Stimulated activated CD4-positive, alpha-beta T cell treated with anti-CD3 and anti-CD28 coated beads, Interleukin-1b, Interleukin-23, amount 100 ng/mL, for 24 hours (primary cell): ENCODE results near the gene KAZN.
"Not testable (repeated sequence)": the region's sequence is repeated elsewhere in the genome, so short reads cannot be mapped to it uniquely, and the experiment has no call there.

Experiments used
- DNase-seq, 4 experiments: peaks; one replicate each; pipeline ENCODE4 v3.0.0-alpha.2; 2020; ENCODE audit warnings: low read depth in 4 of 4, low spot score in 1 of 4

KAZN gene

DNA sequence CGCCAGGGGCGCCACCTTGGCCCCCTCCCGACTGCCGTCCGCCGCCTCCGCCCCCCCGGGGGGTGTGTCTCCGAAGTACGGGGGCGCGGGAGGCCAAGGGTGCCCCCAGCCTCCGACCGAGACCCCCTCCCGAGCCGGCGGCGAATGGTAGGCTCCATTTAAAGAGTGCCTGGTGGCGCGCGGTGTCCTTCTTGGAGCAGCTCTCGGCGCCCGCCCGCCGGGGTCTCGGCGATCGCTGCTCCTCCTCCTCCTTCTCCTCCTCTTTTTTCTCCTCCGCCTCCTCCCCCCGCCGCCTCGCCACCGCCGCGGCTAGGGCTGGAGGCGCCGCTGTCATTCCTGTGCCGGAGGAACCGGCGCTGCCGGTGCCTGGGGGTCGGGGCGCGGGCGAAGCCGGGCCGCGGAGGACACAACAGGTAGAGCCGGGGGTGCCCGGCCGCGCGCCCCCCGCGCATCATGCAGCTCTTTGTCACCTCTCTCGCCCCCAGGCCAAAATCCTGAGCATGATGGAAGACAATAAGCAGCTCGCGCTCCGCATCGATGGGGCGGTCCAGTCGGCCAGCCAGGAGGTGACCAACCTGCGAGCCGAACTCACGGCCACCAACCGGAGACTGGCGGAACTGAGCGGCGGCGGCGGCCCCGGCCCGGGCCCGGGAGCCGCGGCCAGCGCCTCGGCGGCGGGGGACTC is at the start of gene KAZN:
TSS of gene KAZN (plus strand) at position 188 of the 685 bp plus-strand sequence.
- no peak for DNase-seq

DNA sequence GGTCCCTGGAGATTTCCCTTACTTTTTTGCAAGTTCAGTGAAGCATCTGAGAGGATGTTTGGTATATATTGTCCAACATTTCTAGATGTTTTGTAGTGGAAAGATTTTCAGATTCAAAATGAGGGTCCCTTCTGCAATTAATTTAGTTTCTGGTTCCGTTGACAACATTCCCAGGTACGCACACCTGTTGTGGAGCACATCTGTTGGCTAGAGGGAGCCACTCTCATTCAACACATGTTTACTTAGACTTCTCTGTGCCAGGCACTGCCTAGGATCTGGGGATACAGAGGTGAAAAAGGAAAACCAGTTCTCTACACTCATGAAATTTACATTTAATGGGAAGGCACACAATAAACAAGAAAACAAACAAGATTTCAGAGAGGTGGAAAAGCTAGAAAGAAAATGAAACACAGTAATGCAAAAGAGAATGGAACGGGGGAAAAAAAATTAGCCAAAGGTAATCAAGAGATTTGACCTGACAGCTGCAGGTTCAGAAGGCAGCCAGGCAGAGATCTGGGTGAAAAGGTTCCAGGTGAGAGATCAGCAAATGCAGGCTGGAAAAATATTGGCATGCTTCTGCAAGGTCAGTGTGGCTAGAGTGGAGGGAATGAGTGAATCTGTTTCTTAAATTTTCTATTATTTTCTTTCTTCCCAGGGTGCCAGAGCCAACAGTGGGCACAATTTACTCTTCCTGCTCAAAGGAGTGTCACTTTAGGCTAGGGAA is 48.4 kb upstream of the KAZN start:
- no peak for DNase-seq

DNA sequence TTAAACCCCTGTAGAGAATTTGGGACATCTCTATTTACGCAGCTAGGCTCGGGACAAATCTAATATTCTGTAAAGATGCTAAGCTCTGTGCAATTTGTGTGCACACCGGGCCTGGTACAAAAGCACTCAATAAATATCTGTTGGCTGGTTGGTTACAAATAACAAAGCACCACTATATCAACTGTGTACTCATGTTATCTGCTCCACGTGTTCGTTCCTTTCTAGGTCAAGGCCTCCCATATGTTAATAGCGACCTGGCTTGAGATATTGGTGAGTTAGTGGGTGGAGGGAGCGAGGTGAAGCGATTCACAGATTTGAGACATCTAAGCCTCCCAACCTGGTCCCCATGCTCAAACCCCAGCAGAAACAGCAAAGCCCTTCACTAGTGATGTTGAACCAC is 47.1 kb upstream of the KAZN start:
- no peak for DNase-seq

DNA sequence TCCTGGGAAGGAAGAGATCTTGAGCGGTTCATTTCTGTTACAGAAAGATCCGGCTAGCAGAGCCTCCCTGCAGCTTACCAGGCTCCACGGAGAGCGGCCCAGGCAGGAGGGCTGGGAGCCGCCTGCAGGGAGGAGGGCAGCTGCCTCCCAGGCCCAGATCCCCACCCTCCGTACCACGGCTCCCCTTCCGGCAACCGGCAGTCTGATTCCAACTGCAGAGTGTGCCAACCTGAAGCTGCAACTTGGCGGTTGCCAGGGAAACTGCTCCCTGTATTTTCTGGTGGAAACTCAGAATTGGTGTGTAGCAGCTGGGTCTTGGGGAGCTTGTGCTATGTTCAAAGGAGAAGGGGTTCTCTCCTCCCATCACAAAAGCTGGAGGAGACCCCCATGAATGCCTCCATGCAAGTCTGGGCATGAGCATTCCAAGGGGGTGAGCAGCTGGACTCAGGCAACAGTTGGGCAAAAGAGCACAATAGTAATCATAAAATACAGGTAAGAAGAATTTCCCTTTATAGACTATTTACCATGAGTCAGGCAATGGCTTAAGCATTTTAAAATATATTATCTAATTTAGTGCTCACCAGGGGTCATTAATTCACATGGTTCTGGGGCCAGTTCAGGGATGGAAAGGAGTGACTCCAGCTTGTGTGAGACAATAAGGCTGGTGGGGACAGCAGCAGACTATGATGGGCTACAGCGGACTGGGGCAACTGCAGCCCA is 46.1 kb upstream of the KAZN start:
- no peak for DNase-seq

DNA sequence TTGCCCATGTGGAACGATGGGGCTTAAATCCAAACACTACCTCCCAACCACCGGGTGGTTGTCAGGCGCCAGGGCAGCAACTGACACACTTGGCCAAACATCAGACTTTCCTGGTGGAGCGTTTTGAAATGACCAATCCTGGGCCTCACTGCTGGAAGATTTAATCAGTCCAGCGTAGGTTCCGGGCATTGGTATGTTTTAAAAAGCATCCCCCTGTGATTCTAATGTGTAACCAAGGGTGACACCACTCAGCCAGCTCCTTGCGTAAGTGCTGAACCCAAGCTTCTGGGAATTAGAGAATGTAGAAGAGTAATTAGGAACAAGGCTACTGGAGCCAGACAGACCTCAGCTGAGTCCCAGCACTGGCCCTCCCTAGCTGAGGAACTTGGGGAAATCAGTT is 44.8 kb upstream of the KAZN start:
- no peak for DNase-seq

DNA sequence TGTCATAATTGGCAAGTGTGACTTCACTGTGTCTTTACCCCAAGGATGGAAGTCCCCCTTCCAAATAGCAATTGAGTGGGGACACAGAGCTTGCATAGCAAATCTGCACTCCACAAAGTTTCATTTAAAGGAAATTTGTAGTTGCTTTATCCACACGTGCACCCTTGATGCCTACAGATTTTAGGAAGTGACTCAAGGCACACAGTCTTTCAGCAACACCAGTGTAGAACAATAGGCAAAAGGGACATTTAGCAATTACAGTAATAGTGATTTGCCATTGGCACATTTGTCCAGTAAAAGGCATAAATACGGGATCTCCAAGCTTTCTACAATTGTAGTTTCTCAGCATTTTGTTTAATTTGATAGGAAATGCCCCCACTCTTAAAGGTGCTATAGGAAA is 43.4 kb upstream of the KAZN start:
- no peak for DNase-seq

DNA sequence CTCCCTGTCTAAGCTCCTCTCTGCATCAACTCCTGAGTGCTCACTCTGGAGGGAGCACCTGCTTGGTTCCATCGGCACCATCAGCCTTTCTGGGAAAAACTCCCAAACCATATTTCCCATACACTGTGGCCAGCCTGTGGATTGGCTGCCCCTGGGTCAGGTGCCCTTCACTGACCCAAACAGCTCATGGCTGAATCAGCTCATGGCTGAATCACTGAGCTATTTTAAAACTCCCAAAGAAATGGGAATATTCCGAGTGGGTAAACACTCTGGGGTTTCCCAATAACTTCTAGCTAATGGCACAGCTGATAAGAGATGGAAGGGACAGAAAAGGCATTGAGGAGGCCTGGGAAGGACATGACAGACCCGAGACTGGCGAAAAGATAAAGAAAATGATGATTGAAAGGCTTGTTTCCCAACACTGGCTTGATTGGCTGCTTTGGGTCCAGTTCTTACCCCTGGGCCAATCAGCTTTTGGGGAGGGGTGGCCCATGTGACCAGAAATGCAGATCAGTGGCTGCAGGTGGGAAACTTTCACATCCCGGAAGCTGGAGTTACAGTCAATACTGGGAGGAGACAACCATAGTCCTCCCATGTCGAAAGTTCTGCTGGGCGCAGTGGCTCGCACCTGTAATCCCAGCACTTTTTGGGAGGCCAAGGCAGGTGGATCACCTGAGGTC is 37.3 kb upstream of the KAZN start:
- DNase-seq = no peak

DNA sequence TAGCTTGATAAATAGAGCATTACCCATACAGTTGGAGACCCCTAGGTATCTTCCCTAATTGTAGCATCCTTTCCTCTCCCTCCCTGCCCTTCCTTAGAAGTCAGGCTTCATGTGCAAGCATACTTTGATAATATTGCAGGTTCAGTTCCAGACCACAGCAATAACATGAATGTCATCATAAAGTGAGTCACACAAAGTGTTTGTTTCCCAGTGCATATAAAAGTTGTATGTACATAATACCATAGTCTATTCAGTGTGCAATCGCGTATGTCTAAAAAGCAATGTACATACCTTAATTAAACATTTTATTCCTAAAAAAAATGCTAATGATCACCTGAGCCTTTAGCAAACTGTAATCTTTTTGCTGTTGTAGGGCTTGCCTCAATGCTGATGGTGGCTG is 33.4 kb upstream of the KAZN start:
- no peak for DNase-seq

DNA sequence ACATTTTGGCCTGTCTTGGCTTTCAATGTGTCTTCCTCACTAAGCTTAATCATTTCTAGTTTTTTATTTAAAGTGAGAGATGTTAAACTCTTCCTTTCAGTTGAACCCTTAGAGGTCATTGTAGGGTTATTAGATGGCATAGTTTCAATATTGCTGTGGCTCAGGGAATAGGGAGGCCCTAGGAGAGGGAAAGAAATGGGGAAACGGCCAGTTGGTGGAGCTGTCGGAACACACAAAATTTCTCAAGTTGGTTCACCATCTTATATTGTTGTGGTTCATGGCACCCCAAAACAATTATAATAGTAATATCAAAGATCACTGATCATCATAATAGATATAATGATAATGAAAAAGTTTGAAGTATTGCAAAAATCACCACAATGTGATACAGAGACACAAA is 31.4 kb upstream of the KAZN start:
- no peak for DNase-seq

DNA sequence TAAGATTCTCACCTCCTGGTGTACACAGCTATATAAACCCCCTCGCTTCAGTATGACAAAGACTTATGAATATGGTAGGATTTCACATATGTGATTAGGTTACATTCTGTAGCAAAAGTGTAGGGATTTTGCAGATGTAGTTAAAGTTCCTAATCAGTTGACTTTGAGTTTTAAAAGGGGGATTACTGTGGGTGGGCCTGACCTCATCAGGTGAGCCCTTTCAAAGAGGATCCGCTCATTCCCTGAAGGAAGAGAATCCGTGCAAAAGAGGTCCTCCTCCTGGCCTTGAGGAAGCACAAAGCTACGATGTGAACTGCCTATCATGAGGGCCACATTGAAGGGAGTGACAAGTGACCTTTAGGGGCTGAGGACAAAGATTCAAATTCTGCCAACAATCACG is 30.6 kb upstream of the KAZN start:
- DNase-seq = no peak

DNA sequence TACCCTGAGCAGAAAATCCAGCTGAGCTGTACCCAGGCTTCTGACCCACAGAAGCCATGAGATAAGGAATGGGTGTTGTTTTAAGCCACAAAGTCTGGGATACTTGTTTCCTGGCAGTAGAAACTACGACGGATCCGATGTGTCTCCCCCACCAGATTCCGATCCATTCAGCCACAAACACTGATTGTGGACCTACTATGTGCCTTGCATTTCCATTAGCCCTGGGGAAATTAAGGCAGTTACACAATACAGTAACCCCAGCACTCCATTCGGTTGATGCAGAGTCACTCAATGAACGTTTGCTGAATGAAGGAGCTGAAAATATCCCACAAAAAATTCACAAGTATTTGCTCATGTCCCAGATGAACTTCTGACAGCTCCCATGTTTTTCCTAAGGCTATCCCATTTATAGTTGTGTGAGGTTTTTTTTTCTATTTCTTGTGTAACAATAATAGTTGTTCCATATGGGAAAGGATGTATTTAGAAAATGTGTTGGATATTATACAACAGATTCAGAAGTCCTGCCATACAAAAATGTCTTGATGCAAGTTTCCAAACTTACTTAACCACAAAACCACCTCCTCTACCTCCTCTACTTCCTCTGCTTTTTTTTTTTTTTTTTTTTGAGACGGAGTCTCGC is 29.6 kb upstream of the KAZN start:
- no peak for DNase-seq

DNA sequence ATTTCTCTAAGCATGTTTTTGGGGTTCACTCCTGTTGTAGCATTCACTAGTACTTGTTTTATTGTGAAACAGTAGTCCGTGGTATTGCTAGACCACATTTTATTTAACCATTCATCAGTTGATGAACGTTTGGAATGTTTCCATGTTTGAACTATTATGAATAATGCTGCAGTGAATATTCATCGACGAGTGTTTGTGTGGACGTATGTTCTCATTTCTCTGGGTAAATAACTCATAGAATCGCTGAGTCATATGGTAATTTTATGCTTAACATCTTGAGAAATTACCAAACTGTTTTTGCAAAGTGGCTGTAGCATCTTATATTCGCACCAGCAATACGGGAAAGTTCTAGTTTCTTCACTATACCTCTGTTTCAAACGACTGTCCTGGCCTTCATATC is 28.0 kb upstream of the KAZN start:
- DNase-seq = no peak

DNA sequence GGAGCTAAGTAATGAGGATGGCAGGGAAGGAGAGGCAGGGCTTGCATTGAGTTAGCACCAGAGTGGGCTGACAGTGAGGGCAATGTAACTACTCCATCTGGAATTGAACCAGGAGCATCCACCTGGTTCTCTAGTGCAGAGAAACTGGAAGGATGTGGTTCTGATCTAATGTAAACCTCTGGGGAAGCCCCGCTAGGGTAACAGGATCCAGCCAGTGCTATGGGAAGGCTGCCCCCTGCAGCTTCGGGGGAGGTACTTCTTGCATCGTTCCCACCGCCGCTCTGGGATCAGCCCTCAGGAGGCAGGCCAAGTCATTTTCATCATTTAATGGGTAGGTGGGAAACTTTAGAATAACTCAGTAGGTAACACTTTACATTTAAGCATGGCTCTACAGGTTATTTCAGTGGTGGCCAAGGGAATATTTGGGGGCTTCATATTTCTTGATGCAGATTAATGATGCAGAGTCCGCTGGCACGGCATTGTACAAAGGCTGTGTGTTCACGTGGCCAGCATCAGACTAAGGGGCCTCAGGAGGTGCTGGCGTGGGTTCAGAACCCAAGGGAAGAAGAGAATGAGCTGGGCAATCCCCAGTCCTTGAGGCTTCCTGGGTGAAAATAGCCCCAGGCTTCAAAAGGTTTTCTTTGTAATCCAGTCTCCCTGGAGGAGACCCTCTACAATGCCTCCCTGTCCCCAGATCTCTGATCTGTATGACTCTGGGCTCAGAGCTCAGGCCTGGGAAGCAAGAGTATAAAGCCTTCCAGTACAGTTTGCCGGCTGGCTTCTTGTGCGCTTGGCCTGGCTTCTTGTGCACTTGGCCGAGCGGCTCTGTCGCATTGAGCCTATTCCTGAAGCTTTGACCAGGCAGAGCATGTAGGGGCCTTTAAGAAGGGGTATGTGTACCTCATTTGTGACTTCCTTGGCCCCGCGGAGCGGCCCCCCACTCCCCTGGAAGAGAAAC is 26.4 kb upstream of the KAZN start:
- no peak for DNase-seq

DNA sequence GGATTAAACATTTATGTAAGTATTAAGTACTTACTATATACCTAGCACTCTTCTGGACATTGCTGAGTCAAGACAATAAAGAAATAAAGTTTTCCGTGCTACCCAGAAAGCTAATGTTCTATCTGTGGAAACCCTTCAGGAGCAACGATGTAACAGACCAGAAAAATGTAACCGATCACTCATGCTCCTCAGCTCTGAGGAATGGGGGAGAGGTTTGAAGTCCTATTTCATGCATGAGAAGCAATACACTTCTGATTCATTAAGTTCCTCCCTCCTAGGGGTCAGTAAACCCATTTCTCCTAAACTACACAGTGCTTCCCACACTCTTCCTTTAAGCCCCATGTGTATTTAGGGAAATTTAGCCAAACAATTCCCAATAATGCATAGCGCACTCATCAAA is 25.6 kb upstream of the KAZN start:
- no peak for DNase-seq

DNA sequence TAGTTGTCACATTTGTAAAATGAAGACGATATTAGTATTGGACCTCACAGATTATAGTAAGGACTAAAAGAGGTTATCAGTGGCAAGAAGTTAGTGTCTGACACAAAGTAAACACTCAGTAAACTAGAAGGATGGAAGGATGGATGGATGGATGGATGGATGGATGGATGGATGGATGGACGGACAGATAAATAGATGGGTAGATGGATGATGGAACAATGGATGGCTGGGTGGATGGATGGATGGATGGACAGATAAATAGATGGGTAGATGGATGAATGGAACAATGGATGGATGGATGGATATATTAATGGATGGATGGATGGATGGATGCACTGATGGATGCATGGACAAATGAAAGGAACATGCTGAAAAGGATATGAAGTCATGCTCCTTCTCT is 22.3 kb upstream of the KAZN start:
- no peak for DNase-seq

DNA sequence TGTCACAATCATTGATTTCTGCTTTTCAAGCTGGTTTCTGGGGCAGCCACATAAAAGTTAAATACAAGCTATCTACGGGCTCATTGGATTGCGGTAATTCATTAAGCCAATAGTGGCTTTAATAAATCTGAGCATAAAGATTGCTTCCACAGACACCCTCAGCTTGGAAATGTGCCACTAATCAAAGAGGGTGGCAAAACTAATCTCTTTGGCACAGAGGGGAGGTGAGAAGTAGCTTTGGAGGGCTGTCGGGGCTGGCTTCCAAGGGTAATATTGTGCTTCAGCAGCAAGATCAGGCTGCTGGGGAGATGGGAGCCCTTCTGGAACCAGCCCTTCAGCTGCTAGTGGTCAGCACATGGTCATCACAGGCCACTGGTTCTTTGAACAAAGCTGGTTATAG is 21.2 kb upstream of the KAZN start:
- DNase-seq = no peak

DNA sequence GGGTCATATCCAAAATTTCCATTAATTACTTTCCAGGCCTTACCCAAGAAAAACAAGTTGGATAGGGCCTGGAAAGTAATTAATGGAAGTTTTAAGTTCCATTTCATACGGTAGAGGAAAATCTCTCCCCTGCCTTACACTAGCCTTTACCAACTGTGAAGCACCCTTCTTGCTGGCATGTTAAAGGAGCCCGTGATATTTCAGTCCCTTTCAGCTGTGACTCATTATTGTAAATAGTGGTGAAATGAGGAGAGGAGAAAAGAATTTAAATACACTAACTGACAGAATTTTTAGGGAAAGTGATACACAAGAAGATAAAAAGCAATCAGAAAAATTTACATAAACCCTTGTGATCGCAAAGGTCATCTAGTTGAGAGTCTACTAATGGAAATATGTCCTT is 20.3 kb upstream of the KAZN start:
- no peak for DNase-seq

DNA sequence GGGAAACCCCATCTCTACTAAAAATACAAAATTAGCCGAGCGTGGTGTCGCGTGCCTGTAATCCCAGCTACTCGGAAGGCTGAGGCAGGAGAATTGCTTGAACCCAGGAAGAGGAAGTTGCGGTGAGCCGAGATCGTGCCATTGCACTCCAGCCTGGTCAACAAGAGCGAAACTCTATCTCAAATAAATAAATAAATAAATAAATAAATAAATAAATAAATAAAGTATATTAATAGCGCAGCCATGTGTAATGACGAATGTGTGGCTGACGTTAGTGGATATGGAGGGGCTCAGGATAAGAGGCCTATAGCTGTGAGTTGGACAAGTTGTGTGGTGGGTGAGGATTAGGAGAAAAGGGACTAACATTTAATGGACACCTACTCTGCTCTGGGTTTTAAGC is 18.2 kb upstream of the KAZN start:
- not testable (repeated sequence) for DNase-seq

DNA sequence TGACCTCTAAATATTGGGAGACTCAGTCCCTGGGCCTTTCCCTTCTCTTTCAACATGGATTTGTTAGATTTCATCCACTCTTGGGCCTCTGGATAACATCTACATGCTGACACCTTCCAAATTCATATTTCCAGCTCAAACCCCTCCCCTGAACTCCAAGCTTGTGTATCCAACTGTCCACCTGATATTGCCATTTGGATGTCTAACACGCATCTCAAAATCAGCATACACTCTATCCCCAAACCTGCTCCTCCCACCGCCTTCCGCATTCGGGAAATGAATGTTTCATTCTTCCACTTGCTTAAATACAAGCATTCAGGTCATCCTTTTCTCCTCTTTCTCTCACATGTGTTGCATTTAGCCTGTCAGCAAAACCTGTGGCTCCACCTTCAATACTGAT is 17.5 kb upstream of the KAZN start:
- no peak for DNase-seq

DNA sequence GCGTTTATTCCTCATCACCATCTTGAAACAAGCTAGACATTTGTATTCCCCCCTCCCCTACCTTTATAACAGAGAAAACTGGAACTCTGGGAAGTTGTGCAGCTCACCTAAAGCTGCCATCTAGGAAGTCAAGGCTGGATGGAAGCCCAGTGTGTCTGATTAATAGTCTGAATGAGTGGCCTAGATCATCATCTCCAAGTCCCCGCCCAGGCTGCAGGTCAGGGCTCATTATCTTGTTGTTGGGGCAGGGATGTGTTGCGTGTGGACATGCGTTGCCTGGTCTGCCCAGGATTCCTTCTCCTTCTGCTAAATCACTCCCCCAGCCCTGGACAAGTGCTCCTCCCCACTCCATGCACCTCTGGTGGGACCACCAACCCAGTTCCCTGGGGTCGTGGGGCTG is 14.7 kb upstream of the KAZN start:
- DNase-seq = no peak
